Measurements from ENCODE around the gene IFNG-AS1. TPM values are rescaled to one million over a fixed set of nuclear protein-coding genes. Genes with fewer than 3 reads are reported as not detected.

The IFNG-AS1 gene
- total RNA-seq, 4 donors from 2014 or later, result not detected

- 90% methylated on average over 3 to 4 of the region's 6 CpGs for WGBS, 2 donors (ENCODE audit: low coverage in 1 of 2)
- no peaks in the 10 kb centered on the region for H3K27me3 ChIP-seq
- H3K4me3 ChIP-seq, result no peak overlapping the region
- H3K36me3 ChIP-seq, result no peaks in the 10 kb centered on the region
- no peak for ATAC-seq
- TF ChIP-seq EP300 (IDR thresholded peaks at IDR 0.05) (no peak), POLR2AphosphoS5 (IDR thresholded peaks at IDR 0.05) (no peak), CTCF (IDR thresholded peaks at IDR 0.05) (no peak), POLR2A (IDR thresholded peaks at IDR 0.05) (no peak)
- peaks cover 0 to 5% (median 0%) of the 10 kb centered on the region in 3 donors for H3K9me3 ChIP-seq
- no peak overlapping the region for H3K27ac ChIP-seq
- no peaks in the 10 kb centered on the region for H3K4me1 ChIP-seq
These were observed 78.6 kb downstream of the IFNG-AS1 start for GRCh38 chr12:68067762-68068376.

- WGBS, 2 donors (ENCODE audit: low coverage in 1 of 2), result 64 to 78% methylated on average over 1 to 3 of the region's 3 CpGs
- no peak overlapping the region for H3K27ac ChIP-seq
- H3K4me3 ChIP-seq, result no peak overlapping the region
- no peaks in the 10 kb centered on the region for H3K36me3 ChIP-seq
- no peaks in the 10 kb centered on the region for H3K4me1 ChIP-seq
- no peak for TF ChIP-seq POLR2AphosphoS5 (IDR thresholded peaks at IDR 0.05)
- H3K9me3 ChIP-seq, result peaks cover 0 to 5% (median 0%) of the 10 kb centered on the region in 3 donors
- H3K27me3 ChIP-seq, result no peaks in the 10 kb centered on the region
- no peak for ATAC-seq
These were observed 80.0 kb downstream of the IFNG-AS1 start for GRCh38 chr12:68069275-68069674.

Small RNAs within 50 kb of the gene (small RNA-seq; reads per million reads assigned to genes)
- 0 reads per million in 4 donors for gene AC005294.1
- 0 reads per million in 4 donors for gene RPL39P28

Other genes with a start within 250 kb of the IFNG-AS1 start
- not detected for gene IFNG, start 170.3 kb downstream of the IFNG-AS1 start, total RNA-seq
- not detected for gene IL26, start 236.4 kb downstream of the IFNG-AS1 start, total RNA-seq

All from gastroesophageal sphincter (tissue), 4 donors.